GM15510 (cell line): Measurements from ENCODE around the gene PRRT1B.

Experiments used
- POLR2A ChIP-seq: IDR thresholded peaks from 3 replicates; pipeline ENCODE4 v1.6.1; 2011; ENCODE audit warnings: borderline replicate concordance; ENCODE audit not compliant: insufficient read length; ENCODE audit errors: extremely low read depth

PRRT1B gene

GRCh38 chr9:131545003-131545785, at the start of gene PRRT1B:
TSS of gene PRRT1B (plus strand) at chr9:131545523. CDS start at chr9:131545616, 93 bp downstream.
- TF ChIP-seq POLR2A, result no peak

GRCh38 chr9:131495785-131496184, 49.5 kb upstream of the PRRT1B start:
- no peak for TF ChIP-seq POLR2A

GRCh38 chr9:131496844-131497405, 48.4 kb upstream of the PRRT1B start:
- peak; percentile 3 for TF ChIP-seq POLR2A

- TF ChIP-seq POLR2A, result peak; percentile 24
Measured at GRCh38 chr9:131499254-131499767, 46.0 kb upstream of the PRRT1B start.

GRCh38 chr9:131500377-131500776, 44.9 kb upstream of the PRRT1B start:
- TF ChIP-seq POLR2A, result no peak

- no peak for TF ChIP-seq POLR2A
Measured at GRCh38 chr9:131500939-131501541, 44.3 kb upstream of the PRRT1B start.

- TF ChIP-seq POLR2A, result peak; percentile 64
Measured at GRCh38 chr9:131502781-131503625, 42.3 kb upstream of the PRRT1B start, which contains the start of gene POMT1. TSS of gene POMT1 (plus strand) at chr9:131502918. CDS start at chr9:131504219, 1,301 bp downstream.

- no peak for TF ChIP-seq POLR2A
Measured at GRCh38 chr9:131503626-131504465, 41.5 kb upstream of the PRRT1B start.

- no peak for TF ChIP-seq POLR2A
Measured at GRCh38 chr9:131505012-131505411, 40.3 kb upstream of the PRRT1B start.

GRCh38 chr9:131511416-131511815, 33.9 kb upstream of the PRRT1B start:
- TF ChIP-seq POLR2A, result no peak

GRCh38 chr9:131511880-131512279, 33.4 kb upstream of the PRRT1B start:
- no peak for TF ChIP-seq POLR2A

- no peak for TF ChIP-seq POLR2A
Measured at GRCh38 chr9:131513177-131513576, 32.1 kb upstream of the PRRT1B start.

- TF ChIP-seq POLR2A, result no peak
Measured at GRCh38 chr9:131516100-131516499, 29.2 kb upstream of the PRRT1B start.

GRCh38 chr9:131516930-131517329, 28.4 kb upstream of the PRRT1B start:
- no peak for TF ChIP-seq POLR2A
